Glutamatergic neuron (in vitro differentiated cells): ENCODE measurements around the gene BMS1. TPM values are rescaled to one million over a fixed set of nuclear protein-coding genes. Genes with fewer than 3 reads are reported as not detected.

Experiments
- DNase-seq: peaks from one replicate; pipeline ENCODE4 v3.0.0; 2022
- H3K27ac Mint-ChIP-seq: one replicate; pipeline ENCODE4 v1.8.0; 2020; ENCODE audit warnings: mild to moderate bottlenecking, mixed read lengths, inconsistent platforms; ENCODE audit not compliant: unreplicated experiment
- H3K27me3 Mint-ChIP-seq: one replicate; pipeline ENCODE4 v1.8.0; 2020; ENCODE audit warnings: mild to moderate bottlenecking, moderate library complexity, mixed read lengths, inconsistent platforms; ENCODE audit not compliant: unreplicated experiment
- H3K36me3 Mint-ChIP-seq: one replicate; pipeline ENCODE4 v1.8.0; 2020; ENCODE audit warnings: mild to moderate bottlenecking, mixed read lengths, inconsistent platforms; ENCODE audit not compliant: unreplicated experiment
- H3K4me1 Mint-ChIP-seq: one replicate; pipeline ENCODE4 v1.8.0; 2020; ENCODE audit warnings: mild to moderate bottlenecking, low read depth, mixed read lengths, inconsistent platforms; ENCODE audit not compliant: unreplicated experiment
- H3K4me3 Mint-ChIP-seq: one replicate; pipeline ENCODE4 v1.8.0; 2020; ENCODE audit warnings: mild to moderate bottlenecking, mixed read lengths, inconsistent platforms; ENCODE audit not compliant: unreplicated experiment
- H3K9me3 Mint-ChIP-seq: one replicate; pipeline ENCODE4 v1.8.0; 2020; ENCODE audit warnings: mild to moderate bottlenecking, moderate library complexity, mixed read lengths, inconsistent platforms; ENCODE audit not compliant: unreplicated experiment
- total RNA-seq: library from RNA; stranded (reverse); fragmentation: NEBNext Ultra II Directional; extraction: Animal tissue kit (Norgen Biotek cat#: 25700); gene quantifications from one replicate; pipeline ENCODE4 v1.2.1, GENCODE V29; 2021; ENCODE audit not compliant: unreplicated experiment
- TF ChIP-seq, protein P1 (sequence below): fragments of 200-600 bp; sonication (generic); IDR thresholded peaks from one replicate; pipeline ENCODE4 v1.5.0; 2021; ENCODE audit not compliant: partially characterized antibody, unreplicated experiment

BMS1 gene
- total RNA-seq, 1 donor from 2014 or later, result 17.3 TPM

DNA sequence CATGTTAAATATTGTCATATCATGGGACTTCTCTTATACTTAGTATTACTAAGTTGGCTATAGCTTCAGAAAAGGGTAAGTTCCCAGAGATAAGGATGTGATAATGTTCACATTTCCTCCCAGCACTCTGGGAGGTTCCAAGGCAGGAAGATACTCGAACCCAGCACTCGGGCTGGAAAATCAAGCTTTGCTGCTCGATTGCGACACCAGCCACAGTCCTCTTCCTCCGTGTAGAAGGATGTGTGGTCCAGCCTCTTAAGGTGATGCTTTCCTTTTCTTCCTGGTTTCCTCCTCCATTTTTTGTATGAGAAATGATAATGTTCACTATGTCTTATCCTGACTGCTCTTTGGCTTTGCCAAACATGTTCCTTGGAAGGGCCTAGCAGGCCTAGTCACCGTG is 3.2 kb downstream of the BMS1 start:
- H3K4me3 Mint-ChIP-seq, result no peak overlapping the region

DNA sequence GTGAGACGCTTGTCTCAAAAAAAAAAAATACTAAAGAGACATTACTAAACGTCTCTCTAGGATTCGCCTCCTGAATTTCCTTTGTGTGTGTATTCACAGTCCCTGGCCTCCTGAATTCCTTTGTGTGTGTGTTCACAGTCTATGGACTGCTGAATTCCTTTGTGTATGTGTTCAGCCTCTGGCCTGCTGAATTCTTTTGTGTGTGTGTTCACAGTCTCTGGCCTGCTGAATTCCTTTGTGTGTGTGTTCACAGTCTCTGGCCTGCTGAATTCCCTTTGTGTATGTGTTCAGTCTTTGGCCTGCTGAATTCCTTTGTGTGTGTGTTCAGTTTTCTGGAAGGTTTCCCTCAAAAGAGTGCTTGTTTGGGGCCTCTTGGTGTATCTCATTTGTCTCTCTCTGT is 8.2 kb downstream of the BMS1 start:
- H3K27me3 Mint-ChIP-seq, result no peaks in the 10 kb centered on the region
- no peak overlapping the region for H3K27ac Mint-ChIP-seq
- TF ChIP-seq, protein P1, sequence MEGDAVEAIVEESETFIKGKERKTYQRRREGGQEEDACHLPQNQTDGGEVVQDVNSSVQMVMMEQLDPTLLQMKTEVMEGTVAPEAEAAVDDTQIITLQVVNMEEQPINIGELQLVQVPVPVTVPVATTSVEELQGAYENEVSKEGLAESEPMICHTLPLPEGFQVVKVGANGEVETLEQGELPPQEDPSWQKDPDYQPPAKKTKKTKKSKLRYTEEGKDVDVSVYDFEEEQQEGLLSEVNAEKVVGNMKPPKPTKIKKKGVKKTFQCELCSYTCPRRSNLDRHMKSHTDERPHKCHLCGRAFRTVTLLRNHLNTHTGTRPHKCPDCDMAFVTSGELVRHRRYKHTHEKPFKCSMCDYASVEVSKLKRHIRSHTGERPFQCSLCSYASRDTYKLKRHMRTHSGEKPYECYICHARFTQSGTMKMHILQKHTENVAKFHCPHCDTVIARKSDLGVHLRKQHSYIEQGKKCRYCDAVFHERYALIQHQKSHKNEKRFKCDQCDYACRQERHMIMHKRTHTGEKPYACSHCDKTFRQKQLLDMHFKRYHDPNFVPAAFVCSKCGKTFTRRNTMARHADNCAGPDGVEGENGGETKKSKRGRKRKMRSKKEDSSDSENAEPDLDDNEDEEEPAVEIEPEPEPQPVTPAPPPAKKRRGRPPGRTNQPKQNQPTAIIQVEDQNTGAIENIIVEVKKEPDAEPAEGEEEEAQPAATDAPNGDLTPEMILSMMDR, result no peak
- no peaks in the 10 kb centered on the region for H3K9me3 Mint-ChIP-seq
- H3K4me3 Mint-ChIP-seq, result no peak overlapping the region
- no peaks in the 10 kb centered on the region for H3K36me3 Mint-ChIP-seq
- DNase-seq, result no peak
- H3K4me1 Mint-ChIP-seq, result no peaks in the 10 kb centered on the region

More for the DNA sequence above, 3.2 kb downstream of the BMS1 start:
- DNase-seq, result no peak
- H3K27ac Mint-ChIP-seq, result no peak overlapping the region
- H3K4me1 Mint-ChIP-seq, result no peaks in the 10 kb centered on the region
- no peaks in the 10 kb centered on the region for H3K36me3 Mint-ChIP-seq
- peaks cover 3% of the 10 kb centered on the region for H3K27me3 Mint-ChIP-seq
- TF ChIP-seq, protein P1, result no peak
- peaks cover 5% of the 10 kb centered on the region for H3K9me3 Mint-ChIP-seq

DNA sequence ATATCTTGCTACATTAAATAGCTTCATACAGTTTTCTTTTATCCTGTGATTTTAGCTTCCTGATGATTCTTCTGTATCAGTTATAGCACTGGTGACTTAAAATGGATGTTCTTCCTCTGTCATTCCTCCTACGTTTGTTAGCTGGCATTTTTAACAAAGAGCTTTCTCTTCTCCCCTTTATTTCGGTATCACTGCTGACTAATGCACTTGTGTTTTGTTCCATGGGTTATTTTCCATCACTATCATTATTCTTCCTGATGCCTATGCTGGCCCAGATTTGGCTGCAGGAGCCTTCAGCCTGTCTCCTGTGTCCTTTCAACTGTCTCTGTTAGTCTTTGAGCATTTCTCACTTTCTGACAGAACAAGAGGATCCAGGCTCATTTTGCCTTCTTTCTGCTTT is 13.1 kb downstream of the BMS1 start:
- Mint-ChIP-seq H3K36me3 (peaks cover 10% of the 10 kb centered on the region), H3K27me3 (peaks cover 2% of the 10 kb centered on the region), H3K27ac (no peak overlapping the region), H3K9me3 (no peaks in the 10 kb centered on the region), H3K4me3 (no peak overlapping the region), H3K4me1 (no peaks in the 10 kb centered on the region)
- DNase-seq, result no peak
- TF ChIP-seq, protein P1, result no peak

DNA sequence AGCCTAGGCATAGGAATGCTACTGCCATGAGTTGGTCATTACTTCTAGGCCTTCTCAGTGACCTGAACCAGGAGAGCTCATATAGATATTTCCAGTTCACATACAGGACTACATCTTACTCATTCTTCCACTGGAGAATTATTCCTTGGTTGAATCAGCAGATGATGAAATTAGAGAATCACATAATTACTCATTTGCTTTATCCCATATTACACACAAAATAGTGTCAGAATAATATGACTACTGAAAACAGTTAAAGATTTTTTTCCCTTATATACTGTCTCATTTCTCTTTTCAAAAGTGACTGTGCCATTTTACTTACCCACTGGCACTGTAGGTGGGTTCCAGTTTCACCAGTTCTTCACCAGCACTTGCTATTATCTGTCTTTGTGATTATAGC is 18.5 kb downstream of the BMS1 start:
- Mint-ChIP-seq H3K36me3 (peaks cover 10% of the 10 kb centered on the region), H3K4me1 (no peaks in the 10 kb centered on the region), H3K27me3 (peaks cover 2% of the 10 kb centered on the region), H3K4me3 (no peak overlapping the region), H3K9me3 (no peaks in the 10 kb centered on the region), H3K27ac (no peak overlapping the region)
- TF ChIP-seq, protein P1, result no peak
- no peak for DNase-seq

DNA sequence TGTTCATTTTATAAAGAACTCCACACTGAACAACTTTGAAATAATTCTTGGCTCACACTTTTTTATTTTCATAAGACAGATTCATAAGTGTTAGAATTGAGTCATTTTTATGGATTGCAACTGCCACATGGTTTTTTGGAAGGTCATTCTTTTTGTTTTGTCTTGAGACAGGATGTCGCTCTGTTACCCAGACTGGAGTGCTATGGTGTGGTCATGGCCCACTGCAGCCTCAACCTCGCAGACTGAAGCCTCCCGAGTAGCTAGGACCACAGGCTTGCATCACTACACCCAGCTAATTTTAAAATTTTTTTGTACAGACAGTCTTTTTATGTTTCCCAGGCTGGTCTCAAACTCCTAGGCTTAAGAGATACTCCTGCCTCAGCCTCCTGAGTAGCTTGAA is 20.3 kb downstream of the BMS1 start:
- H3K36me3 Mint-ChIP-seq, result no peaks in the 10 kb centered on the region
- H3K27ac Mint-ChIP-seq, result no peak overlapping the region
- H3K4me1 Mint-ChIP-seq, result no peaks in the 10 kb centered on the region
- H3K27me3 Mint-ChIP-seq, result no peaks in the 10 kb centered on the region
- no peaks in the 10 kb centered on the region for H3K9me3 Mint-ChIP-seq
- no peak overlapping the region for H3K4me3 Mint-ChIP-seq
- TF ChIP-seq, protein P1, result no peak
- no peak for DNase-seq
